ENCODE results near the gene KDSR. TPM values are rescaled to one million over a fixed set of nuclear protein-coding genes. Genes with fewer than 3 reads are reported as not detected.

Gene KDSR
- total and polyA plus RNA-seq, 4 donors = 11.3 to 37.2 (median 31.4) TPM

DNA sequence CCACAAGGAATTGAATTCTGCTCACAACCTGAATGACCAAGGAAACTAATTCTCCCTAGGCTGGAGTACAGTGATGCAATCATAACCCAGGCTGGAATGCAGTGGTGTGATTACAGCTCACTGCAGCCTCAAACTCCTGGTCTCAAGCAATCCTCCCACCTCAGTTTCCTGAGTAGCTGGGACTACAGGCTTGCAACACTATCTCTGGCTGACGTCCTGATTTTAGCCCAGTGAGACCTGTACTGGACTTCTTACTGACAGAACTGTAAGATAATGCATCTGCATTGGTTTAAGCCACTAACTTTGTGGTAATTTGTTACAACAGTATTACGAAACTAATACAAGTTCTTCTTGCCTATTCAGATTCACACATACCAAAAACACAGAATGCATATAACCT is 9.5 kb upstream of the KDSR start (continued):
- TF ChIP-seq YY1 (IDR thresholded peaks at IDR 0.05) = no peak

GRCh38 chr18:63374540-63374939 is 7.5 kb upstream of the KDSR start:
- Histone ChIP-seq H3K27me3 (ENCODE audit: control insufficient read depth in 4 of 4, insufficient read depth in 4 of 4, low read length in 3 of 4) (no peaks in the 10 kb centered on the region), H3K4me3 (ENCODE audit: low read depth in 1 of 3, low read length in 3 of 3) (no peak overlapping the region), H3K27ac (ENCODE audit: low read depth in 1 of 2, low read length in 2 of 2) (no peak overlapping the region), H3K9me3 (ENCODE audit: control insufficient read depth in 4 of 4, low read length in 3 of 4) (peaks cover 0 to 3% (median 0%) of the 10 kb centered on the region in 4 donors), H3K9ac (ENCODE audit: low read depth in 1 of 2, low read length in 2 of 2) (no peak overlapping the region), H3K36me3 (ENCODE audit: control insufficient read depth in 4 of 4, insufficient read depth in 3 of 4, low read depth in 1 of 4, low read length in 3 of 4) (peaks cover 0 to 2% (median 0%) of the 10 kb centered on the region in 4 donors), H3K4me1 (ENCODE audit: control insufficient read depth in 4 of 4, insufficient read depth in 4 of 4, low read length in 3 of 4) (no peaks in the 10 kb centered on the region)
- TF ChIP-seq, protein P1, sequence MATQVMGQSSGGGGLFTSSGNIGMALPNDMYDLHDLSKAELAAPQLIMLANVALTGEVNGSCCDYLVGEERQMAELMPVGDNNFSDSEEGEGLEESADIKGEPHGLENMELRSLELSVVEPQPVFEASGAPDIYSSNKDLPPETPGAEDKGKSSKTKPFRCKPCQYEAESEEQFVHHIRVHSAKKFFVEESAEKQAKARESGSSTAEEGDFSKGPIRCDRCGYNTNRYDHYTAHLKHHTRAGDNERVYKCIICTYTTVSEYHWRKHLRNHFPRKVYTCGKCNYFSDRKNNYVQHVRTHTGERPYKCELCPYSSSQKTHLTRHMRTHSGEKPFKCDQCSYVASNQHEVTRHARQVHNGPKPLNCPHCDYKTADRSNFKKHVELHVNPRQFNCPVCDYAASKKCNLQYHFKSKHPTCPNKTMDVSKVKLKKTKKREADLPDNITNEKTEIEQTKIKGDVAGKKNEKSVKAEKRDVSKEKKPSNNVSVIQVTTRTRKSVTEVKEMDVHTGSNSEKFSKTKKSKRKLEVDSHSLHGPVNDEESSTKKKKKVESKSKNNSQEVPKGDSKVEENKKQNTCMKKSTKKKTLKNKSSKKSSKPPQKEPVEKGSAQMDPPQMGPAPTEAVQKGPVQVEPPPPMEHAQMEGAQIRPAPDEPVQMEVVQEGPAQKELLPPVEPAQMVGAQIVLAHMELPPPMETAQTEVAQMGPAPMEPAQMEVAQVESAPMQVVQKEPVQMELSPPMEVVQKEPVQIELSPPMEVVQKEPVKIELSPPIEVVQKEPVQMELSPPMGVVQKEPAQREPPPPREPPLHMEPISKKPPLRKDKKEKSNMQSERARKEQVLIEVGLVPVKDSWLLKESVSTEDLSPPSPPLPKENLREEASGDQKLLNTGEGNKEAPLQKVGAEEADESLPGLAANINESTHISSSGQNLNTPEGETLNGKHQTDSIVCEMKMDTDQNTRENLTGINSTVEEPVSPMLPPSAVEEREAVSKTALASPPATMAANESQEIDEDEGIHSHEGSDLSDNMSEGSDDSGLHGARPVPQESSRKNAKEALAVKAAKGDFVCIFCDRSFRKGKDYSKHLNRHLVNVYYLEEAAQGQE (IDR thresholded peaks at IDR 0.05) = no peak
- TF ChIP-seq TAF1 (conservative IDR thresholded peaks at IDR 0.05) (no peak), NR2F2 (IDR thresholded peaks at IDR 0.05) (no peak), RAD21 (IDR thresholded peaks at IDR 0.05) (no peak), FOXA2 (IDR thresholded peaks at IDR 0.05) (no peak), HNF4A (conservative IDR thresholded peaks at IDR 0.05) (no peak), JUND (IDR thresholded peaks at IDR 0.05) (no peak), GABPA (IDR thresholded peaks at IDR 0.05 in 1 of 2, conservative IDR thresholded peaks at IDR 0.05 in 1 of 2) (no peak), HNF4G (IDR thresholded peaks at IDR 0.05) (no peak), RXRA (IDR thresholded peaks at IDR 0.05) (no peak), YY1 (IDR thresholded peaks at IDR 0.05) (no peak), FOXA1 (IDR thresholded peaks at IDR 0.05) (no peak)
- TF ChIP-seq, protein P2, sequence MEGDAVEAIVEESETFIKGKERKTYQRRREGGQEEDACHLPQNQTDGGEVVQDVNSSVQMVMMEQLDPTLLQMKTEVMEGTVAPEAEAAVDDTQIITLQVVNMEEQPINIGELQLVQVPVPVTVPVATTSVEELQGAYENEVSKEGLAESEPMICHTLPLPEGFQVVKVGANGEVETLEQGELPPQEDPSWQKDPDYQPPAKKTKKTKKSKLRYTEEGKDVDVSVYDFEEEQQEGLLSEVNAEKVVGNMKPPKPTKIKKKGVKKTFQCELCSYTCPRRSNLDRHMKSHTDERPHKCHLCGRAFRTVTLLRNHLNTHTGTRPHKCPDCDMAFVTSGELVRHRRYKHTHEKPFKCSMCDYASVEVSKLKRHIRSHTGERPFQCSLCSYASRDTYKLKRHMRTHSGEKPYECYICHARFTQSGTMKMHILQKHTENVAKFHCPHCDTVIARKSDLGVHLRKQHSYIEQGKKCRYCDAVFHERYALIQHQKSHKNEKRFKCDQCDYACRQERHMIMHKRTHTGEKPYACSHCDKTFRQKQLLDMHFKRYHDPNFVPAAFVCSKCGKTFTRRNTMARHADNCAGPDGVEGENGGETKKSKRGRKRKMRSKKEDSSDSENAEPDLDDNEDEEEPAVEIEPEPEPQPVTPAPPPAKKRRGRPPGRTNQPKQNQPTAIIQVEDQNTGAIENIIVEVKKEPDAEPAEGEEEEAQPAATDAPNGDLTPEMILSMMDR (IDR thresholded peaks at IDR 0.05; ENCODE audit: low read depth, low read length, missing input control) = no peak
- TF ChIP-seq, protein P3, sequence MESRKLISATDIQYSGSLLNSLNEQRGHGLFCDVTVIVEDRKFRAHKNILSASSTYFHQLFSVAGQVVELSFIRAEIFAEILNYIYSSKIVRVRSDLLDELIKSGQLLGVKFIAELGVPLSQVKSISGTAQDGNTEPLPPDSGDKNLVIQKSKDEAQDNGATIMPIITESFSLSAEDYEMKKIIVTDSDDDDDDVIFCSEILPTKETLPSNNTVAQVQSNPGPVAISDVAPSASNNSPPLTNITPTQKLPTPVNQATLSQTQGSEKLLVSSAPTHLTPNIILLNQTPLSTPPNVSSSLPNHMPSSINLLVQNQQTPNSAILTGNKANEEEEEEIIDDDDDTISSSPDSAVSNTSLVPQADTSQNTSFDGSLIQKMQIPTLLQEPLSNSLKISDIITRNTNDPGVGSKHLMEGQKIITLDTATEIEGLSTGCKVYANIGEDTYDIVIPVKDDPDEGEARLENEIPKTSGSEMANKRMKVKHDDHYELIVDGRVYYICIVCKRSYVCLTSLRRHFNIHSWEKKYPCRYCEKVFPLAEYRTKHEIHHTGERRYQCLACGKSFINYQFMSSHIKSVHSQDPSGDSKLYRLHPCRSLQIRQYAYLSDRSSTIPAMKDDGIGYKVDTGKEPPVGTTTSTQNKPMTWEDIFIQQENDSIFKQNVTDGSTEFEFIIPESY (IDR thresholded peaks at IDR 0.05) = no peak
- TF ChIP-seq, protein P4, sequence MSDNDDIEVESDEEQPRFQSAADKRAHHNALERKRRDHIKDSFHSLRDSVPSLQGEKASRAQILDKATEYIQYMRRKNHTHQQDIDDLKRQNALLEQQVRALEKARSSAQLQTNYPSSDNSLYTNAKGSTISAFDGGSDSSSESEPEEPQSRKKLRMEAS (IDR thresholded peaks at IDR 0.05) = no peak
- TF ChIP-seq, protein P5, sequence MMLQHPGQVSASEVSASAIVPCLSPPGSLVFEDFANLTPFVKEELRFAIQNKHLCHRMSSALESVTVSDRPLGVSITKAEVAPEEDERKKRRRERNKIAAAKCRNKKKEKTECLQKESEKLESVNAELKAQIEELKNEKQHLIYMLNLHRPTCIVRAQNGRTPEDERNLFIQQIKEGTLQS (IDR thresholded peaks at IDR 0.05) = no peak
- DNase-seq (ENCODE audit: low spot score) = no peak
- WGBS = 80% methylated on average over 1 of the region's 1 CpG

Measured in liver (tissue), 9 donors.